HG02571 (cell line): ENCODE measurements around the gene POLD2.

Experiments
- ATAC-seq: cut with Tn5 transposase; IDR thresholded peaks from one replicate; pipeline ENCODE4 v1.9.1; 2021; ENCODE audit warnings: mild to moderate bottlenecking, moderate library complexity; ENCODE audit not compliant: unreplicated experiment

Gene POLD2

GRCh38 chr7:44114586-44115310 is 8.6 kb downstream of the POLD2 start:
- no peak for ATAC-seq

DNA sequence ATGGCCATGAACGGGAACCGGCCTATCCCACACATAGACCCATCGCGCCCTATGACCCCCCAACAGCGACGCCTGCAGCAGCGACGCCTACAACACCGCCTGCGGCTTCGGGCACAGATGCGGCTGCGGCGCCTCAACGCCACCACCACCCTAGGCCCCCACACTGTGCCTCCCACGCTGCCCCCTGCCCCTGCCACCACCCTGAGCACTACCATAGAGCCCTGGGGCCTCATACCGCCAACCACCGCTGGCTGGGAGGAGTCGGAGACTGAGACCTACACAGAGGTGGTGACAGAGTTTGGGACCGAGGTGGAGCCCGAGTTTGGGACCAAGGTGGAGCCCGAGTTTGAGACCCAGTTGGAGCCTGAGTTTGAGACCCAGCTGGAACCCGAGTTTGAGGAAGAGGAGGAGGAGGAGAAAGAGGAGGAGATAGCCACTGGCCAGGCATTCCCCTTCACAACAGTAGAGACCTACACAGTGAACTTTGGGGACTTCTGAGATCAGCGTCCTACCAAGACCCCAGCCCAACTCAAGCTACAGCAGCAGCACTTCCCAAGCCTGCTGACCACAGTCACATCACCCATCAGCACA is 9.5 kb downstream of the POLD2 start:
- ATAC-seq, result no peak

DNA sequence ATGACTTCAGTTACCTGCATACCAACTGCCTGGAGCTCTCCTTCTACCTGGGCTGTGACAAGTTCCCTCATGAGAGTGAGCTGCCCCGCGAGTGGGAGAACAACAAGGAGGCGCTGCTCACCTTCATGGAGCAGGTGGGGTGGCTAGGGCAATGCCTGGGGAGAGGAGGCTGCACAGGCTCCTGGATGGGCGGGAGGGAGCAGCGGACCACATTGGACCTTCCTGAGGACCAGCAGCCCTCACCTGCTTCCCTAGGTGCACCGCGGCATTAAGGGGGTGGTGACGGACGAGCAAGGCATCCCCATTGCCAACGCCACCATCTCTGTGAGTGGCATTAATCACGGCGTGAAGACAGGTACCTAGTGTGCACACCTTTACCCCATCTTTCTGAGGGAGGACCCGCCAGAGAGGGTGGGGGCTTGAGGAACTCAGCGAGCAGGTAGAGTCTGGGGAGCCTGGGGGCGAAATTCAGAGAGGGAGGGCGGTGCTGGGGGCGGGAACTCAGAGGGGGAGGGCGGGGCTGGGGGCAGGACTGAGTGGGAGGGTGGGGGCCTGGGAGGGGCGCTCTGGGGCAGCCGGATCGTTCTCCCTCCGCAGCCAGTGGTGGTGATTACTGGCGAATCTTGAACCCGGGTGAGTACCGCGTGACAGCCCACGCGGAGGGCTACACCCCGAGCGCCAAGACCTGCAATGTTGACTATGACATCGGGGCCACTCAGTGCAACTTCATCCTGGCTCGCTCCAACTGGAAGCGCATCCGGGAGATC is 10.2 kb downstream of the POLD2 start:
- ATAC-seq, result no peak

DNA sequence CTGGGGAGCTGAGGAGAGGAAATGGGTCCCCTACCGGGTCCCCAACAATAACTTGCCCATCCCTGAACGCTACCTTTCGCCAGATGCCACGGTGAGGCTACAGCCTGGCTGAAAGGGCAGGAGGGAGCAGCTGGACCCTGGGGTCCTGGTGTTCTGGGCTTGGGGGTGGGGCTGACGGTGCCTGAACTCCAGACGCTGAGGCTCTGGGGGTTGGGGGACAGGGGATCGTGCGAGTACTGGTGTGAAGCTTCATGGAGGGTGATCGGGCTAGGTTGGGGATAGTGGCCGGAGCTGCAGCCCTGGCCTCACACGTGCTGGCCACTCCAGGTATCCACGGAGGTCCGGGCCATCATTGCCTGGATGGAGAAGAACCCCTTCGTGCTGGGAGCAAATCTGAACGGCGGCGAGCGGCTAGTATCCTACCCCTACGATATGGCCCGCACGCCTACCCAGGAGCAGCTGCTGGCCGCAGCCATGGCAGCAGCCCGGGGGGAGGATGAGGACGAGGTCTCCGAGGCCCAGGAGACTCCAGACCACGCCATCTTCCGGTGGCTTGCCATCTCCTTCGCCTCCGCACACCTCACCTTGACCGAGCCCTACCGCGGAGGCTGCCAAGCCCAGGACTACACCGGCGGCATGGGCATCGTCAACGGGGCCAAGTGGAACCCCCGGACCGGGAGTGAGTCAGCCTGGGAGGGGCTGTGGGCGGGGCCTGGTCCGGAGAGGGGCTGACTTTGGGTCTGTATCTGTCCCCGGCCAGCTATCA is 10.9 kb downstream of the POLD2 start:
- ATAC-seq, result no peak

- ATAC-seq, result no peak
These were observed 11.6 kb downstream of the POLD2 start for GRCh38 chr7:44111761-44112160.

DNA sequence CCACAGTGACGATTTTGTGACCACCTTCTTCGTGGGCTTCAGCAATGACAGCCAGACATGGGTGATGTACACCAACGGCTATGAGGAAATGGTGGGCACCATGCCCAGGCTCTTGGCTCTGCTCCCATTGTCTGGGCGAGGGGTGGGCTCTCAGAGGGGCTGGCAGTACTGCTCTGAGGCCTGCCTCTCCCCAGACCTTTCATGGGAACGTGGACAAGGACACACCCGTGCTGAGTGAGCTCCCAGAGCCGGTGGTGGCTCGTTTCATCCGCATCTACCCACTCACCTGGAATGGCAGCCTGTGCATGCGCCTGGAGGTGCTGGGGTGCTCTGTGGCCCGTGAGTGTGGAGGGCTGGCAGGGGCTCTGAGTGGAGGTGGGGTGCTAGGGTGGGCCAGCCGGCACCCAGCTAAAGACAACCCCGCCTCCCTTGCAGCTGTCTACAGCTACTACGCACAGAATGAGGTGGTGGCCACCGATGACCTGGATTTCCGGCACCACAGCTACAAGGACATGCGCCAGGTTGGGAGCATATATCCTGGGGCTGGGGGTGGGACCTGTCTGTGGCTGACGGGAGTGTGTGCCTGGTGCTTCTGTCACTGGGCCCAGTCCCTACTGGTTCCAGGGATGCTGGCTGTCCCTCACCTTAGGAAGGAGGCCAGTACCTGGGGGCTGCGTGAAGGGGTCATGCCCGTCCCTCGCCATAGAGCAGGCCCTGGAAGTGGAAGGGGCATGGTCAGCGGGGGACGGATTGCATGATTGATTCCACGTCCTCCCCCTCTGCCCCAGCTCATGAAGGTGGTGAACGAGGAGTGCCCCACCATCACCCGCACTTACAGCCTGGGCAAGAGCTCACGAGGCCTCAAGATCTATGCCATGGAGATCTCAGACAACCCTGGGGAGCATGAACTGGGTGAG is 12.4 kb downstream of the POLD2 start:
- ATAC-seq, result no peak

DNA sequence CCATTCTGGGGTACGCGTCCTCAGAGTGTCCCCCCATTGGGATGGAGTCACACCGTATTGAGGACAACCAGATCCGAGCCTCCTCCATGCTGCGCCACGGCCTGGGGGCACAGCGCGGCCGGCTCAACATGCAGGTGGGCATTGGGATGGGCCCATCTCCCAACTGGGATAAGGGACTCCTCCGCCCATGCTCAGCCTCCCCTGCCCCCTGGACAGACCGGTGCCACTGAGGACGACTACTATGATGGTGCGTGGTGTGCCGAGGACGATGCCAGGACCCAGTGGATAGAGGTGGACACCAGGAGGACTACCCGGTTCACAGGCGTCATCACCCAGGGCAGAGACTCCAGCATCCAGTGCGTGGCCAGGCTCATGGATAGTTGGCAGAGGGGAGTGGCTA is 13.4 kb downstream of the POLD2 start:
- ATAC-seq, result no peak

GRCh38 chr7:44108768-44109750 is 14.3 kb downstream of the POLD2 start:
- ATAC-seq, result no peak

DNA sequence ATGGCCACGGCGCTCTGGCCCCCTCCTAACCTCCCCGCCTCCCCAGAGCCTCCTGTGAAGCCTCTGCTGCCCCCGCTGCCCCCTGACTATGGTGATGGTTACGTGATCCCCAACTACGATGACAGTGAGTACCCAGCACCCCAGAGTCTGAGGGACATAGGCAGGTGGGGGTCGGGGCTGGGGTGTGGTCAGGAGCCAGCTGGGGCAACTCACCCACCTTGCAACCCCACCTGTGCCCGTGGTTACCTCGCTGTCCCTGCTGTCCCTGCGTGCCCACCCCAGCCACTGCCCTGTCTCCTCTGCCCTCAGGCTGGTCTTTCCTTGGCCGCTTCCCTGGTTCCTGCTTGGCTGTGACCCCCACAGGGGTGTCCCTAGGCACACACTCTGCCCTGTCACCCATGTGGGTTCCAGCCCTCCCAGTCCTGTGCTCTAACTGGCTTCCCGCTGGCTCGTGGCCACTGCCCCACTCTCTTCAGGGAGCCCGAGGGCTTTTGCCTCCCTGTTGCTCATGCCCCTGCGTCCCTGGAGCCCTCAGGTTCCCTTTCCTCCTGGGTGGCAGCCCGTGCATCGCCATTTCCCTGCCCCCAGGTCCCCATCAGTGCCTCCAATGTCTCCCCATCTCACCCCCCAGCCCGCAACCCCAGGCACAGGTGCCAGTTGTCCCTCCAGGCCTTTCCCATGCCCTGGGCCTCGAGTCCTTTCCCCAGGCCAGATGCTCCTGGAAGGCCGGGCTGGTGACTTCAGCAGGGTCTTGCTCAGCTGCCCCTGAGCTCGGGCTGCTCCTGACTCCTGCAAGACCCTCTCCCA is 15.2 kb downstream of the POLD2 start:
- no peak for ATAC-seq

GRCh38 chr7:44107116-44107960 is 16.0 kb downstream of the POLD2 start:
- no peak for ATAC-seq

DNA sequence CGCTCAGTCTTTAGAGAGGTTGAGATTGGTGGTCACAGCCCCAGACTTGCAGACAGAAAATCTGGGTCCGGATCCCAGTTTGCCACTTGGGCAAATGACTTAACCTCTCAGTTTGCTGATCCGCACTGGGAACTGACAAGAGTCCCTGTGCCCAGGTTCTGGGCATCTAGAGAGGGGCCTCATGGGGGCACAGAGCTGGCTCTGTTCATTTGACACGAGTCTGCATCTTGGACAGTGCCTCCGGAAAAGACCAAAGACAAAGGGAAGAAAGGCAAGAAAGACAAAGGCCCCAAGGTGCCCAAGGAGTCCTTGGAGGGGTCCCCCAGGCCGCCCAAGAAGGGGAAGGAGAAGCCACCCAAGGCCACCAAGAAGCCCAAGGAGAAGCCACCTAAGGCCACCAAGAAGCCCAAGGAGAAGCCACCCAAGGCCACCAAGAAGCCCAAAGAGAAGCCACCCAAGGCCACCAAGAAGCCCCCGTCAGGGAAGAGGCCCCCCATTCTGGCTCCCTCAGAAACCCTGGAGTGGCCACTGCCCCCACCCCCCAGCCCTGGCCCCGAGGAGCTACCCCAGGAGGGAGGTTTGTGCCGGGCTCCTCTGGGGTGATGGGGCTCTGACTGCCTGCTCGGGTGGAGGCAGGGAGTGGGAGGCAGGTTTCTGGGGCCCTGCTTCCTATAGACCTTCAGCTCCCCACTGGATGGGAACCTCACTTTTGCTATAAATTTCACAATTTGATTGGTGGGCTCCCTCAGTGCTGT is 16.9 kb downstream of the POLD2 start:
- no peak for ATAC-seq

DNA sequence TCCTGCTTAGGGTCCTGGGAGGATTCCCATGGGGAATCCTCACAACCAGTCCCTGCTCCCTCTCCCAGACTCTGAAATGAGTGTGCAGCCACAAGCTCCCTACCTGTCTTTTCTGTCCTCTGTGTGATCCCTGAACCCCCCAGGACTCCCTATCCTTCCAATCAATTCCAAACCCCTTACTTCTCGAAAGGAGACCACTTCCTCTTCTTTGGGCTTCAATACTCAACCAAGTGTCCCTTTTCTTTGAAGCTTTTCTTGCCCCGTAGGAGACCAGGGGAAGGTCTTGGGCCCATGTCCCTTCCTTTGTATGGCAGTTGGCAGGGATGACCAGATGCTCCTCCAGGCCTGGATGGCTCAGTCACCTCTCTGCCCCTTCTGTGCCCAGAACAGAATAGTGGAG is 17.5 kb downstream of the POLD2 start:
- ATAC-seq, result no peak

DNA sequence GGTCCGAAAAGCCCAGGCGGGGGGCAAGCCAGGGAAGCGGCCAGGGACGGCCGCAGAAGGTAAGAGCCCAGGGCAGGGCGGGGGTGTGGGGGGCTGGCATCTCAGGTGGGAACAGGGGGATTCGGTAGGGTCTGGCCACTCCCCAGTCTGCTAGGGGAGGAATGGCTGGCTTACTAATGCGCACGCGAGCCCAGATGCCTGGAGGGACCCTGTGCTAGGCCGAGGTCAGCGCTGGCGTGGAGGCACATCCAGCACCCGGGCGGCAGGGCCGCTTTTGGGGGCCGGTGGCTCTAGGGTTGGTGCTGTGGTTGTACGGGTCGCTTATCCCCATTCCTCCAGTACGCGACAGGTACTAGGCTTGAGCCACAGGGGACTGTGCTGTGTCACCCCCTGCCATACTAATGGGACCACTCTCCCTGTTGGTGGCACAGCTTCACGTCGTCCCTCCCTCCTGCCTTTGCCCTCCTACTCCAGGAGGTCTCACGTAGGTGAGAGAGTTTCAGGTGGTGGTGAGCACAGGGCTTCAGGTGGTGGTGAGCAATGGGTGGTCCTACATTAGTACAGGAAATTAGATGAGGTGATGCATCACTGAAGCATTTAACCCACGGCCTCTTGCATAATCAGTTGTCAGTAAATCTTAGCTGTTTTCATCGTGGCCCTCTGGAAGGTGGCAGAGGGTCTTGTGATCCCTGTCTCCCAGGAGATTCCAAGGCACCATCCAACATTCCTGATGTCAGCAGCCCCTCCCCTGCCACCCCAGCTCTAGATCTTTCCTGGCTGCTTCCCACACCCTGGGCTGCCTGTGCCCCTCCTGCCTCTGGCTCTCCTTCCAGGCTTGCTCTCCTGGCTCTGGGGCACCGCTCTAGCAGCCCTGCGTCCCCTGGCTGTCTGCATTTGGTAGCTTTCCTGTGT is 18.2 kb downstream of the POLD2 start:
- ATAC-seq, result no peak

DNA sequence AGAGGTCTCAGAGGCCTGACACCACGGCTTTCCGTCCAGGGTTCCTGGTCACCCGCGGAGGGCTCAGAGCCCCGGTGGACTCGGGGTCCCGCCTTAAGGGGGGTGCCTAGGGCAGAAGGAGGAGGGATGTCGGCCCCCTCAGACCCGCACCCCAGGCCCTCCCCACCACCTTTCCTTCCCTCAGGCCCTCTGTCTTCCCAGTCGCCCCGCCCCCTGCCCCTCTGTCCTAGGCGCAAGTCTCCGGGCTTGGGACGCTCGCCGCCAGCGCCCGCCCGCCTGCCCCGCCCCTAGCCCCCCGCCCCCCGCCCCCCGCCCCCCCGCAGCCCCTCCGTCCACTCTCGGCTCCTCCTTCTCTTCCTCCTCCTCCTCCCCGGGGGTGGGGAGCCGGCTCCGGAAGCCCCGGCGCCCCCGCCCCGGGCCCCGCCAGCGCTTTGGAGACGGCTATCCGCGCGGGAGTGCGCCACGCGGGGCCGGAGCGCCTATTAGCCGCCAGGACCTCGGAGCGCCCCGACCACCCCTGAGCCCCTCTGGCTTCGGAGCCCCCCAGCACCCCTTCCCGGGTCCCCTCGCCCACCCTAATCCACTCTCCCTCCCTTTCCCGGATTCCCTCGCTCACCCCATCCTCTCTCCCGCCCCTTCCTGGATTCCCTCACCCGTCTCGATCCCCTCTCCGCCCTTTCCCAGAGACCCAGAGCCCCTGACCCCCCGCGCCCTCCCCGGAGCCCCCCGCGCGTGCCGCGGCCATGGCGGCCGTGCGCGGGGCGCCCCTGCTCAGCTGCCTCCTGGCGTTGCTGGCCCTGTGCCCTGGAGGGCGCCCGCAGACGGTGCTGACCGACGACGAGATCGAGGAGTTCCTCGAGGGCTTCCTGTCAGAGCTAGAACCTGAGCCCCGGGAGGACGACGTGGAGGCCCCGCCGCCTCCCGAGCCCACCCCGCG is 19.2 kb downstream of the POLD2 start, which contains the start of gene AEBP1:
Gene AEBP1, plus strand, starts transcription at position 423 of the 937 bp plus-strand sequence. Its CDS starts 321 bp downstream, at position 744.
- no peak for ATAC-seq
